SK-N-SH treated with all-trans-retinoic acid at 6 μM for 48 hours (cell line): Measurements from ENCODE around the gene ZSWIM5.

Experiments
- ARNTL ChIP-seq: fragments of 450-650 bp; formaldehyde crosslinking; IDR thresholded peaks from 2 replicates; pipeline ENCODE4 v1.5.0; 2020; ENCODE audit warnings: low read depth, mild to moderate bottlenecking, moderate library complexity, borderline replicate concordance
- ZFP30 ChIP-seq: fragments of 450-650 bp; formaldehyde crosslinking; IDR thresholded peaks from 2 replicates; pipeline ENCODE4 v1.5.0; 2022; ENCODE audit warnings: mild to moderate bottlenecking, moderate library complexity
- TF ChIP-seq, protein P1 (sequence below): fragments of 250-450 bp; sonication (Bioruptor Pico); IDR thresholded peaks from 2 replicates; pipeline ENCODE4 v1.5.1; 2020; ENCODE audit warnings: low read depth, mild to moderate bottlenecking, moderate library complexity

DNA sequence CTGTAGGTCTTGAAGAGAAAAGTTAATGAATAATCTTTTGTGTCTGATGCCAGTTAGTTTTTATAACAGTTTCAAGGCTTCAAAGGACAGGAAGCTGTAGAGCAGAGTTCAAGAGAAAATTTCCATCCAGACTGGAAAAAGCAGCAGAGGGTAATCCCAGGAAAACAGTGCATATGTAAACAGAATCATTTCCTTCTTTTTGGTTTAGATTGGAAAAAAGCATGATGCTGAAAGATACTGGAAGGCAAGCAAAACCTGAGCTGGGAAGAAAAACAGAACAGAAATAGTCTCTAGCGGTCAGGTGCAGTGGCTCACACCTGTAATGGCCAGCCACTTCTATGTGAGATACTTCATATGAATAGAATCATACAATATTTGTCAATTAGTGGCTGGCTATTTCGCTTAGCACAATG, 71.9 kb downstream of the ZSWIM5 start:
- TF ChIP-seq ARNTL (CRISPR knock-in tag): no peak
- TF ChIP-seq ZFP30: no peak
- TF ChIP-seq, protein P1, sequence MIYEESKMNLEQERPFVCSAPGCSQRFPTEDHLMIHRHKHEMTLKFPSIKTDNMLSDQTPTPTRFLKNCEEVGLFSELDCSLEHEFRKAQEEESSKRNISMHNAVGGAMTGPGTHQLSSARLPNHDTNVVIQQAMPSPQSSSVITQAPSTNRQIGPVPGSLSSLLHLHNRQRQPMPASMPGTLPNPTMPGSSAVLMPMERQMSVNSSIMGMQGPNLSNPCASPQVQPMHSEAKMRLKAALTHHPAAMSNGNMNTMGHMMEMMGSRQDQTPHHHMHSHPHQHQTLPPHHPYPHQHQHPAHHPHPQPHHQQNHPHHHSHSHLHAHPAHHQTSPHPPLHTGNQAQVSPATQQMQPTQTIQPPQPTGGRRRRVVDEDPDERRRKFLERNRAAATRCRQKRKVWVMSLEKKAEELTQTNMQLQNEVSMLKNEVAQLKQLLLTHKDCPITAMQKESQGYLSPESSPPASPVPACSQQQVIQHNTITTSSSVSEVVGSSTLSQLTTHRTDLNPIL: no peak
